HepG2 (cell line): Measurements from ENCODE around the gene ABHD15. TPM values are rescaled to one million over a fixed set of nuclear protein-coding genes. Genes with fewer than 3 reads are reported as not detected.

ENCODE experiments used
- ATAC-seq: fragments of 200-7000 bp; cut with Tn5 transposase; 3 replicates; pipeline ENCODE4 v1.9.1; 2020; ENCODE audit warnings: mild to moderate bottlenecking, moderate library complexity
- BruUV-seq: library from RNA; stranded (reverse); fragments of 400-500 nt; replicated peaks from 2 replicates; lab custom pipeline; 2021; lab: Mats Ljungman, UMichigan
- CTCF ChIA-PET: fragments of 300-600 bp; formaldehyde crosslinking; extraction: SDS; loops from one replicate; lab custom pipeline; 2021; ENCODE audit warnings: low total read pairs, inconsistent platforms, low intra/inter-chr PET ratio; lab: Yijun Ruan, JAX
- POLR2A ChIA-PET: fragments of 350-600 bp; sonication (Branson Sonifier 250); formaldehyde crosslinking; loops from one replicate; lab custom pipeline; 2020; ENCODE audit warnings: antibody characterized with exemption, inconsistent platforms; lab: Yijun Ruan, JAX
- DNase-seq: peaks from one replicate; pipeline ENCODE4 v3.0.0-alpha.2; 2015; ENCODE audit warnings: low spot score
- FAIRE-seq: peaks from 3 replicates; lab custom pipeline; 2011; peaks lifted over from hg19 to GRCh38; lab: Jason Lieb, UNC
- H2AFZ ChIP-seq: one replicate; pipeline ENCODE4 v1.6.1; 2011; ENCODE audit warnings: low read length, inconsistent platforms
- H3K27ac ChIP-seq: fragments of 300-600 bp; 3 replicates; pipeline ENCODE4 v1.8.0; 2011; ENCODE audit warnings: mixed run types, mild to moderate bottlenecking, mixed read lengths, low read length, inconsistent platforms; ENCODE audit not compliant: insufficient read depth; ENCODE audit errors: extremely low read length
- H3K27me3 ChIP-seq, 2 experiments: fragments of 200-600 bp in 1 of 2; 2 replicates in 1 of 2; 3 replicates in 1 of 2; pipeline versions ENCODE4 v1.6.0 to v1.8.0; 2011; ENCODE audit warnings: low read length in 2 of 2, mild to moderate bottlenecking in 2 of 2, moderate library complexity in 2 of 2, inconsistent platforms in 1 of 2; ENCODE audit not compliant: insufficient read depth in 2 of 2, control insufficient read depth in 1 of 2
- H3K36me3 ChIP-seq, 2 experiments: fragments of 200-600 bp in 1 of 2; replicated peaks in 1 of 2; 2 replicates in 1 of 2; 3 replicates in 1 of 2; pipeline versions ENCODE4 v1.5.1 to v1.8.0; 2011; ENCODE audit warnings: low read length in 2 of 2, inconsistent platforms in 1 of 2; ENCODE audit not compliant: insufficient read depth in 2 of 2, control insufficient read depth in 1 of 2
- H3K4me1 ChIP-seq: 2 replicates; pipeline ENCODE4 v1.5.1; 2012; ENCODE audit warnings: low read length, inconsistent platforms; ENCODE audit not compliant: insufficient read depth
- H3K4me2 ChIP-seq: 2 replicates; pipeline ENCODE4 v1.6.0; 2011; ENCODE audit warnings: low read depth, low read length, inconsistent platforms
- H3K4me3 ChIP-seq, 3 experiments: fragments of 200-600 bp in 1 of 3; sonication (generic), shearing (Covaris generic) in 1 of 3; replicated peaks in 1 of 3; 2 replicates each; pipeline ENCODE4 v1.5.1; 2011 to 2016; ENCODE audit warnings: low read length in 3 of 3, inconsistent platforms in 2 of 3, low read depth in 2 of 3, mild to moderate bottlenecking in 2 of 3, control low read depth in 1 of 3, mixed read lengths in 1 of 3; ENCODE audit not compliant: insufficient read depth in 1 of 3
- H3K79me2 ChIP-seq: one replicate; pipeline ENCODE4 v1.6.1; 2011; ENCODE audit warnings: low read length, inconsistent platforms; ENCODE audit not compliant: insufficient read depth
- H3K9ac ChIP-seq: 2 replicates; pipeline ENCODE4 v1.6.0; 2011; ENCODE audit warnings: mild to moderate bottlenecking, low read depth, low read length, inconsistent platforms; ENCODE audit not compliant: insufficient read depth
- H3K9me3 ChIP-seq: 2 replicates; pipeline ENCODE4 v1.5.1; 2012; ENCODE audit warnings: mild to moderate bottlenecking, low read length
- H4K20me1 ChIP-seq: 2 replicates; pipeline ENCODE4 v1.6.0; 2011; ENCODE audit warnings: inconsistent platforms, mild to moderate bottlenecking, low read length, moderate library complexity; ENCODE audit not compliant: insufficient read depth
- CTCF ChIP-seq: sonication (generic); formaldehyde crosslinking; IDR thresholded peaks from 2 replicates; pipeline ENCODE4 v1.5.0; 2020; ENCODE audit warnings: mild to moderate bottlenecking, missing genetic modification reagents, moderate library complexity
- FLYWCH1 ChIP-seq: sonication (generic); formaldehyde crosslinking; IDR thresholded peaks from 2 replicates; pipeline ENCODE4 v1.8.1; 2023; ENCODE audit warnings: mild to moderate bottlenecking, missing genetic modification reagents
- HIVEP1 ChIP-seq: sonication (generic); formaldehyde crosslinking; IDR thresholded peaks from 2 replicates; pipeline ENCODE4 v1.4.0; 2020; ENCODE audit warnings: mild to moderate bottlenecking, missing genetic modification reagents
- SP4 ChIP-seq: sonication (generic); formaldehyde crosslinking; IDR thresholded peaks from 2 replicates; pipeline ENCODE4 v1.8.1; 2023; ENCODE audit warnings: mild to moderate bottlenecking, missing genetic modification reagents
- WGBS: methylation state at CpG from one replicate; pipeline ENCODE4 v1.1.6; 2017; ENCODE audit warnings: low lambda C conversion rate; 5-methylcytosine and 5-hydroxymethylcytosine counted together
- in situ Hi-C: cut with HindIII; loops from 2 replicates; pipeline ENCODE4 v1.10.0; 2017; ENCODE audit warnings: low pct_unique_long_range_greater_than_20kb; ENCODE audit not compliant: extremely low pct_ligation_motif_present
- intact Hi-C: fragments of 100-400 bp; cut with micrococcal nuclease; formaldehyde crosslinking; loops from one replicate; pipeline ENCODE4 v1.10.0; 2022; ENCODE audit not compliant: unreplicated experiment
- polyA plus RNA-seq, 8 experiments: library from polyadenylated mRNA; depleted of rRNA in 3 of 8; stranded (reverse) in 7 of 8; unstranded in 1 of 8; fragments of >200 nt; fragmentation: Illumina TruSeq in 4 of 8; extraction: Trizol in 4 of 8; gene quantifications; 2 replicates each; pipeline versions ENCODE4 v1.2.1 to v1.2.3, GENCODE V29; 2011 to 2016; ENCODE audit warnings: low read depth in 4 of 8, missing spikeins in 1 of 8, mixed read lengths in 1 of 8; ENCODE audit not compliant: insufficient read depth in 1 of 8
- total RNA-seq, 5 experiments: library from RNA; depleted of rRNA; stranded (reverse); fragments of >200 nt; fragmentation: Illumina TruSeq; extraction: Trizol; gene quantifications; 2 replicates each; pipeline ENCODE4 v1.2.3, GENCODE V29; 2016; ENCODE audit warnings: low read depth in 1 of 5

The ABHD15 gene
- total and polyA plus RNA-seq, 2 of the 13 experiments (the other 11 are each of a cell fraction or from before 2014, with no cell fraction given), result 2.4 to 7.7 TPM

- TF ChIP-seq FLYWCH1 (CRISPR knock-in tag) (no peak), HIVEP1 (no peak)
Measured at GRCh38 chr17:29586676-29587469, 20.0 kb upstream of the ABHD15 start (continued).

- DNase-seq, result no peak
Measured at GRCh38 chr17:29585080-29585751, 18.4 kb upstream of the ABHD15 start.

More at GRCh38 chr17:29585080-29585751, 18.4 kb upstream of the ABHD15 start:
- Histone ChIP-seq H3K4me1 (peaks cover 31% of the 10 kb centered on the region), H3K4me2 (no peak overlapping the region), H3K79me2 (peaks cover 23% of the 10 kb centered on the region), H3K36me3 (peaks cover 1 to 3% of the 10 kb centered on the region in 2 experiments; a peak in 3 of 5 replicates), H3K27ac (no peak overlapping the region), H3K9ac (no peak overlapping the region), H3K27me3 (no peaks in the 10 kb centered on the region), H3K4me3 (no peak overlapping the region), H2AFZ (no peak overlapping the region), H3K9me3 (no peaks in the 10 kb centered on the region), H4K20me1 (peaks cover 14% of the 10 kb centered on the region; the same call in 1 of the 2 replicates)
- in situ Hi-C loops (no loop called here), intact Hi-C loops (no loop called here)
- peak; percentile 32 for TF ChIP-seq CTCF
- TF ChIP-seq SP4, result no peak
- POLR2A ChIA-PET, result no interaction called here
- no TSS peak for BruUV-seq
- CTCF ChIA-PET, result no interaction called here
- FAIRE-seq (no peak), ATAC-seq (no peak)
- 97% methylated on average over 5 of the region's 8 CpGs for WGBS
